ENCODE data around the gene CEP126. TPM values are rescaled to one million over a fixed set of nuclear protein-coding genes. Genes with fewer than 3 reads are reported as not detected.
"Not testable (repeated sequence)": the region's sequence is repeated elsewhere in the genome, so short reads cannot be mapped to it uniquely, and the experiment has no call there.

Gene CEP126
- total RNA-seq, 2 experiments from 2014 or later = 0.96 to 1.2 TPM

DNA sequence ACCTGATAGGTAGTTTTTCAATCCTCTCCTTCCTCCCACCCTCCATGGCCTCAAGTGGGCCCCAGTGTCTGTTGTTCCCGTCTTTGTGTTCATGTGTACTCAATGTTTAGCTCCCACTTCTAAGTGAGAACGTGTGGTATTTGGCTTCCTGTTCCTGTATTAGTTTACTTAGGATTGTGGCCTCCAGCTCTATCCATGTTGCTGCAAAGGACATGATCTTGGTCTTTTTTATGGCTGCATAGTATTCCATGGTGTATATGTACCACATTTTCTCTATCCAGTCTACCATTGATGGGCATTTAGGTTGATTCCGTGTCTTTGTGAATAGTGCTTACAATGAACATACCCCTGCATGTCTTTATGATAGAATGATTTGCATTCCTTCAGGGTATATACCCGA is 78.4 kb downstream of the CEP126 start:
- H3K36me3 Mint-ChIP-seq (ENCODE audit: low read depth) = peaks cover 3% of the 10 kb centered on the region
- Histone ChIP-seq H3K27me3 (ENCODE audit: control insufficient read depth in 1 of 2, insufficient read depth in 2 of 2, low read length in 2 of 2) (no peaks in the 10 kb centered on the region), H3K4me1 (ENCODE audit: insufficient read depth, low read length) (no peaks in the 10 kb centered on the region), H3K9me3 (ENCODE audit: control insufficient read depth in 1 of 2, insufficient read depth in 1 of 2, low read length in 2 of 2) (no peaks in the 10 kb centered on the region), H3K27ac (ENCODE audit: low read depth in 1 of 2, low read length in 2 of 2) (no peak overlapping the region), H3K36me3 (ENCODE audit: insufficient read depth, low read length) (no peaks in the 10 kb centered on the region), H3K4me3 (ENCODE audit: low read length) (no peak overlapping the region)
- ATAC-seq (ENCODE audit: poor library complexity) = no peak
- POLR2A ChIA-PET = no interaction called here
- intact Hi-C loops (cut with DNase I, micrococcal nuclease) = no loop called here
- no peak for DNase-seq
- CTCF ChIA-PET = no interaction called here
- TF ChIP-seq, protein P1, sequence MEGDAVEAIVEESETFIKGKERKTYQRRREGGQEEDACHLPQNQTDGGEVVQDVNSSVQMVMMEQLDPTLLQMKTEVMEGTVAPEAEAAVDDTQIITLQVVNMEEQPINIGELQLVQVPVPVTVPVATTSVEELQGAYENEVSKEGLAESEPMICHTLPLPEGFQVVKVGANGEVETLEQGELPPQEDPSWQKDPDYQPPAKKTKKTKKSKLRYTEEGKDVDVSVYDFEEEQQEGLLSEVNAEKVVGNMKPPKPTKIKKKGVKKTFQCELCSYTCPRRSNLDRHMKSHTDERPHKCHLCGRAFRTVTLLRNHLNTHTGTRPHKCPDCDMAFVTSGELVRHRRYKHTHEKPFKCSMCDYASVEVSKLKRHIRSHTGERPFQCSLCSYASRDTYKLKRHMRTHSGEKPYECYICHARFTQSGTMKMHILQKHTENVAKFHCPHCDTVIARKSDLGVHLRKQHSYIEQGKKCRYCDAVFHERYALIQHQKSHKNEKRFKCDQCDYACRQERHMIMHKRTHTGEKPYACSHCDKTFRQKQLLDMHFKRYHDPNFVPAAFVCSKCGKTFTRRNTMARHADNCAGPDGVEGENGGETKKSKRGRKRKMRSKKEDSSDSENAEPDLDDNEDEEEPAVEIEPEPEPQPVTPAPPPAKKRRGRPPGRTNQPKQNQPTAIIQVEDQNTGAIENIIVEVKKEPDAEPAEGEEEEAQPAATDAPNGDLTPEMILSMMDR (IDR thresholded peaks at IDR 0.05) = no peak
- H3K9me3 Mint-ChIP-seq = no peaks in the 10 kb centered on the region
- H3K27ac Mint-ChIP-seq = no peak overlapping the region
- no peaks in the 10 kb centered on the region for H3K27me3 Mint-ChIP-seq
- no peak overlapping the region for H3K4me3 Mint-ChIP-seq
- no peaks in the 10 kb centered on the region for H3K4me1 Mint-ChIP-seq (ENCODE audit: low read depth)

GRCh38 chr11:101994052-101994469 is 79.3 kb downstream of the CEP126 start:
- DNase-seq; CTCF ChIA-PET; ATAC-seq (ENCODE audit: poor library complexity); H3K36me3 ChIP-seq (ENCODE audit: insufficient read depth, low read length); H3K4me1 Mint-ChIP-seq (ENCODE audit: low read depth); H3K9me3 ChIP-seq (ENCODE audit: control insufficient read depth in 1 of 2, insufficient read depth in 1 of 2, low read length in 2 of 2); H3K36me3 Mint-ChIP-seq (ENCODE audit: low read depth); H3K4me1 ChIP-seq (ENCODE audit: insufficient read depth, low read length); H3K27ac ChIP-seq (ENCODE audit: low read depth in 1 of 2, low read length in 2 of 2); intact Hi-C loops (cut with DNase I, micrococcal nuclease); H3K27me3 ChIP-seq (ENCODE audit: control insufficient read depth in 1 of 2, insufficient read depth in 2 of 2, low read length in 2 of 2); H3K27ac Mint-ChIP-seq; POLR2A ChIA-PET; H3K9me3 Mint-ChIP-seq; H3K27me3 Mint-ChIP-seq; H3K4me3 ChIP-seq (ENCODE audit: low read length); H3K4me3 Mint-ChIP-seq: not testable (repeated sequence)

DNA sequence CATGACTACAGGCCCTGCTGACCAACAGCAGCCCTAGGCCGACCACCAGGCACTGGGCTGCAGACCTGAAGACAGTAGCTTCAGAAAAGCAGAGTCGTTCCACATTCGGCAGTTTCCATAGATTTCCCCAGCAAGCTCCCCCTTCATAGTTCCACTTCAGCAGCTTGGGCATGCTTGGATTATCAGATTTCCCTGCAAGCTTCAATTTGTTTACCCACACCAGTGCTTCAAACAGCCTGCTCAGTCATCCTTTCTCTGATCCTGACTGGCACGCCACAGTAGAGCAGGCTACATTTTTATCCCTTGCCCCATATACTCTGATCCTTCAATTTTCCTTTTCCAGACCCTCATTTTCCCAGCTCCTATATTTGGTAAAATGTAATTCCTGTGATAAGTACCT is 81.3 kb downstream of the CEP126 start:
- no peaks in the 10 kb centered on the region for H3K4me1 Mint-ChIP-seq (ENCODE audit: low read depth)
- H3K4me3 ChIP-seq (ENCODE audit: low read length) = no peak overlapping the region
- no peak overlapping the region for H3K27ac Mint-ChIP-seq
- intact Hi-C loops (cut with DNase I, micrococcal nuclease) = no loop called here
- ChIA-PET POLR2A (interaction anchor here (2.1 kb wide), 1 partner anchor 11 kb away, joined by 4 read pairs; no protein-coding TSS in a partner anchor), CTCF (interaction anchor here (1.3 to 1.6 kb wide), 2 partner anchors 12 to 81 kb away, joined by 3 read pairs; partner anchors contain the start of gene CEP126)
- H3K27me3 Mint-ChIP-seq = no peaks in the 10 kb centered on the region
- H3K9me3 Mint-ChIP-seq = no peaks in the 10 kb centered on the region
- no peaks in the 10 kb centered on the region for H3K27me3 ChIP-seq (ENCODE audit: control insufficient read depth in 1 of 2, insufficient read depth in 2 of 2, low read length in 2 of 2)
- TF ChIP-seq, protein P1 (IDR thresholded peaks at IDR 0.05) = no peak
- H3K4me3 Mint-ChIP-seq = no peak overlapping the region
- no peak overlapping the region for H3K27ac ChIP-seq (ENCODE audit: low read depth in 1 of 2, low read length in 2 of 2)
- ATAC-seq (ENCODE audit: poor library complexity) (no peak), DNase-seq (no peak)
- H3K36me3 Mint-ChIP-seq (ENCODE audit: low read depth) = peaks cover 3% of the 10 kb centered on the region
- H3K9me3 ChIP-seq (ENCODE audit: control insufficient read depth in 1 of 2, insufficient read depth in 1 of 2, low read length in 2 of 2) = no peaks in the 10 kb centered on the region
- H3K4me1 ChIP-seq (ENCODE audit: insufficient read depth, low read length) = no peaks in the 10 kb centered on the region
- H3K36me3 ChIP-seq (ENCODE audit: insufficient read depth, low read length) = no peaks in the 10 kb centered on the region

DNA sequence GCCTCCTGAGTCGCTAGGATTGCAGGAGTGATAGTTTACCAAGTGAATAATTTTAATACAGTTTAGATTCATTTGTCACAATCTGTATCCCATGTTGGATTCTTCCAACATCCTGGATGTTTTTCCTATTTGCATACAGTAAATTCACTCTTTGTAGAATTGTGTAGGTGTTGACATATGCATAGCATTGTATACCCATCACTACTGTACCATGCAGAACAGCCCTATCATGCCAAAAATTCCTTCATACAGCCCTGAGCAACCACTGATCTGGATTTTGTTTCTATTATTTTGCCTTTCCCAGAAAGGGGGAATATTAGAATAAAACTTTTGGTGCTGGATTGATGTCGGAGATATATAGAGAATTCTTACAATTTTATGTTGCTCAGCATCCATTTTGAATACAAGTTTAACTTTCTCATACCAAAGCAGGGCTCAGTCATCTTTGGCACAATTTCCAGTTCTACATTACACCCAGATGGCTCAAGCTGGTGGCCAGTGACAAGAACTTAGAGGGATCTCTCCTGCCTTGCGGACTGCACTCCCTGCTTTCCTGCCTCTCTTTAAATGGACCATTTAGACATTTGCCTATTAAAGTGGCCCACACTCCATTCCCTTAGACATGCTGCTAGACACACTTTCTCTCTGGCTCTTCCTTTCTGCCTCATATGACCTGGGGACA is 87.0 kb downstream of the CEP126 start:
- intact Hi-C loops (cut with DNase I, micrococcal nuclease) = no loop called here
- Mint-ChIP-seq H3K4me3 (no peak overlapping the region), H3K27me3 (no peaks in the 10 kb centered on the region), H3K4me1 (ENCODE audit: low read depth) (no peaks in the 10 kb centered on the region), H3K9me3 (no peaks in the 10 kb centered on the region), H3K27ac (no peak overlapping the region), H3K36me3 (ENCODE audit: low read depth) (no peaks in the 10 kb centered on the region)
- TF ChIP-seq, protein P1 (IDR thresholded peaks at IDR 0.05) = no peak
- DNase-seq = no peak
- ATAC-seq (ENCODE audit: poor library complexity) = no peak
- Histone ChIP-seq H3K4me1 (ENCODE audit: insufficient read depth, low read length) (no peaks in the 10 kb centered on the region), H3K36me3 (ENCODE audit: insufficient read depth, low read length) (no peaks in the 10 kb centered on the region), H3K27me3 (ENCODE audit: control insufficient read depth in 1 of 2, insufficient read depth in 2 of 2, low read length in 2 of 2) (no peaks in the 10 kb centered on the region), H3K27ac (ENCODE audit: low read depth in 1 of 2, low read length in 2 of 2) (no peak overlapping the region), H3K9me3 (ENCODE audit: control insufficient read depth in 1 of 2, insufficient read depth in 1 of 2, low read length in 2 of 2) (no peaks in the 10 kb centered on the region), H3K4me3 (ENCODE audit: low read length) (no peak overlapping the region)
- POLR2A ChIA-PET = no interaction called here
- CTCF ChIA-PET = no interaction called here

All from CD4-positive, alpha-beta T cell (primary cell).